GM12891 (cell line): ENCODE measurements around the gene SYNE1.

Experiments used
- DNase-seq: peaks from one replicate; pipeline ENCODE4 v3.0.0; 2011; ENCODE audit warnings: low spot score; ENCODE audit not compliant: insufficient read length
- FAIRE-seq: peaks from 2 replicates; lab custom pipeline; 2011; peaks lifted over from hg19 to GRCh38; lab: Jason Lieb, UNC
- PAX5 ChIP-seq: IDR thresholded peaks from 2 replicates; pipeline ENCODE4 v1.6.1; 2011; ENCODE audit warnings: low read length, moderate library complexity, mild to moderate bottlenecking; ENCODE audit not compliant: insufficient read depth, severe bottlenecking
- POLR2A ChIP-seq: IDR thresholded peaks from 2 replicates; pipeline ENCODE4 v1.6.1; 2011; ENCODE audit warnings: low read depth, low read length, control low read depth
- POLR2AphosphoS5 ChIP-seq: IDR thresholded peaks from 2 replicates; pipeline ENCODE4 v1.6.1; 2011; ENCODE audit warnings: low read depth, low read length, control low read depth
- POU2F2 ChIP-seq: IDR thresholded peaks from 2 replicates; pipeline ENCODE4 v1.6.1; 2011; ENCODE audit warnings: low read depth, mild to moderate bottlenecking, control low read depth, low read length, moderate library complexity
- SPI1 ChIP-seq: IDR thresholded peaks from 2 replicates; pipeline ENCODE4 v1.6.1; 2011; ENCODE audit warnings: low read depth, low read length, control low read depth
- TAF1 ChIP-seq: IDR thresholded peaks from 2 replicates; pipeline ENCODE4 v1.6.1; 2011; ENCODE audit warnings: low read depth, low read length, control low read depth

SYNE1 gene

DNA sequence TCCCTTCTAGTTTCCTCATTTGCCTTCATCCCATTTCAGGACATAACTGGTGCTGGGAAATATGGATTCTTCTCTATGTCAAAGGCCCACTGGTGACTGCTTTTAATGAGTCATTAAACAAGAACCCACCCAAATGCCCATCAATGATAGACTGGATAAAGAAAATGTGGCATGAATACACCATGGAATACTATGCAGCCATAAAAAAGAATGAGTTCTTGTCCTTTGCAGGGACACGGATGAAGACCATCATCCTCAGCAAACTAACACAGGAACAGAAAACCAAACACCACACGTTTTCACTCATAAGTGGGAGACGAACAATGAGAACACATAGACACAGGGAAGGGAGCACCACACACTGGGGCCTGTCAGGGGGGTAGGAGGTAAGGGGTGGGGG, 518.9 kb downstream of the SYNE1 start:
- FAIRE-seq (no peak), DNase-seq (no peak)
- TF ChIP-seq POLR2A (no peak), POU2F2 (no peak), PAX5 (no peak), POLR2AphosphoS5 (no peak), SPI1 (no peak), TAF1 (no peak)

DNA sequence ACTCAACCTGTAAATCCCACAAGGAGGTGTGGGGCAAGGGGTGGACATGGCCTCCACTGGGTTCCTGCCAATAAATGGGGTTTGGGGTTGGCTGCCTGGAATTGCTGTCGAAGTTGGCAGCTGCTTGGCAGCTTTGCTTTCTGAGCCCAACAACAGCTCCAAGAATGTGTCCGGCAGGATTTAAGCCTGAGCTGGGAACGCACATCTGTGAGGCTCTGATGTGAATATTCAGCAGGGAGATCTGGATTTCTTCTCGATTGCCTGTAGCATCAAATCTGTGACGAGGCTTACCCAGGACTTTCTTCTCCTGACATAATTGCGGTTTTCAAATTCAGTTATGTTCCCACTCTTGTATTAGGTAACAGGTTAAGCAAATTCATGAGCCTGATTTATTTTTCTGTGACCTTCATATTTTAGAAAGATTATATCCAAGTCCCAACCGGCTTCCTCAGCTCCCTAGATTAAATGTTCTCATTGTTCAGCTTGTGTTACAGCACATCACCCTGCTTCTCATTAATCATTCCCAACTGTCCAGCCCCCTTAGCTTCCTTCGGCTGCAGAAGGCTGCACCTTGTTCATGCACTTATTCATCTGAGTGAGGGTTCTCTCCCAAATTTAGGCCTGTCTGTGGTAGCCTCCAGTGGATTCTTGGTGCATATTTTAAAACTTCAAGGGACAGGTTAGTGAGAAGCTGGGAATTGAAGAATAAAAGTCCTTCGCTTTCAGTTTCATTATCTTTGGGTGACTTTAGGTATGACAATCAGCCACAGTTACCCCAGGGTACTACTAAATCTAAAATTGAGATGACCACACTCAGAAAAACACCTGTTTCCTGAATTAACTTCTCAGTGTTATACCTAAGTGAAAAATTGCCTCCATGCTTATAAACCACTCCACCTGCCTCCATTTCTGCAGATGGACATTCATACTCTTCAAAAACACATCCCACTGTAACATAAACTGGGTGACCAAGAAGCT, 519.7 kb downstream of the SYNE1 start:
- FAIRE-seq (no peak), DNase-seq (no peak)
- TF ChIP-seq POLR2AphosphoS5 (no peak), PAX5 (no peak), SPI1 (no peak), TAF1 (no peak), POLR2A (no peak), POU2F2 (no peak)

DNA sequence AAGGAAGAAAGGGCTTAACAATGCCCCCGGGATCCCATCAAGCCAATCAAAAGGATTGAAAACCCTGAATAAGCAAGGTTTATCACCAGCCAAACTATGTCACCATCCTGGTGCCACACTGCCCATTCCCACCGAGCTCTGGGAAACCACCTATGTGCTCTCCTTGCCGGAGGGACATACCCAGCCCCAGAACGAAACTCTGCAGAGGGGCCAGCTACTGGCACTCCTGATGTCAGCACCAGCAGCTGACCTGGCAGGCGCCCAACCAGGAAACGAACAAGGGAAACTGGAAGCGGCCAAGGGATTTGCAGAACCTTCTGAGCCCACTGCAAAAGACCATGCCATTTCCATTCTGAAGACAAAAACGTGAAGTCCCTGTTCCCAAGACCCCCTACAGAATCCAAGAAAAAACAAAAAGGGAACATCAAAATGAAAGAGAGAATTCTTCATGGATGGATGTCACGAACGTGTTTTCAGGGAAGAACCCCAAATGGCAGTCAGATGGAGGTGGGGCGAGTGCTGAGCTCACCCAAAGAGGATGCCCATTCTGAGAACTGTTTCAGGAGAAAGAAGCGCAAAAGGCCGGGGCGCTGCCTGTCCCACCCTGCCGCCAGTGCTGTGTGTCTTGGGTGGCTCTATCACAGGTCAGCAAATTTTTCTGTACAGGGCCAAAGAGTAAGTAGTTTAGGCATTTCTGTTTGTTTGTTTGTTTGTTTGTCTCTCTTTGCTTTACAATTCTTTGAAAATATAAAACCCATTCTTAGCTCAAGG, 524.5 kb downstream of the SYNE1 start:
- TF ChIP-seq PAX5, result no peak
- no peak for TF ChIP-seq POU2F2
- no peak for TF ChIP-seq SPI1
- TF ChIP-seq POLR2A, result no peak
- TF ChIP-seq TAF1, result no peak
- no peak for TF ChIP-seq POLR2AphosphoS5
- DNase-seq, result no peak
- FAIRE-seq, result no peak

DNA sequence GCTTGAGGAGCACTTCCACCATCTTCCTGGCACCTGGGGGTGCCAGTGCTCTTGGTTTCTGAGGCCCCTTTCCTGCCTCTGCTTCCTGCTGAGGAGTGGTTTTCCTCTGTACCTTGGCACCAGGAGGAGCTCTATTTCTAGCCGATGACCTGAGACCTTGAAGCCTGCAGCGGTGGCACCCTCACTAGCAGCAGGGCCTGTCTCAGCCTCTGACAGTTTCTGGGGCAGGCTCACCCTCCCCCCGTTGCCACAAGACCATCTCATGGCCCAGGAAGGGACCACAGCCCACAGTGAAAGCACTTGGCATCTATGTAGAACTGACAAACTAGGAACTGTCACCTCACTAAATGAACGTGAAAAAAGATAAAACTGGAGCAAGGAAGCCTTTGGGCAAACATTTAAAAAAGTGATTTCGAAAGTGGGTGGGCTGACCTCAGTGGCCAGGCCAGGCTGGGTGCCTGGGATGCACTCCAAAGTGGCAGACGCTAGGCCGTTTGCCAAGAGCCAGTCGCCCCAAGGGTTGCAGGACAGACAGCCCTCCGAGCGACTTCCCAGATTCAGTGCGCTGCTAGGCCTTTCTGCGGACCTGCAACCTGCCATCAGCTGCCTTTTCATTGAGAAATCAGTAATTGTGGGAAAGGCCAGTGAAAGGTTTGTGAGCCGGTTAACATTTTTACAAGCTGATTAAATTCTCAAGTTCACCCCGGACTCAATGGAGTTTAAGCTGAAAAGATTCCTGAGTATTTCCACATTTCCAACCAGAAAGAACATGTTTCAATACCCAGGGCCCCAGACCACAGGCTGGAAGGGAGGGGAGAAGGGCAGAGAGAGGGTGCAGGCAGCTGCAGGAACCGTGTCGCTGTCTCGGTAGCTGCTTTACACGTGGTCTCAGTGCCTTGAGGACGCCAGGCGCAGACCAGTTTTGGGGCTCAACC, 526.0 kb downstream of the SYNE1 start:
- no peak for DNase-seq
- no peak for FAIRE-seq
- TF ChIP-seq PAX5 (no peak), POU2F2 (no peak), TAF1 (no peak), POLR2AphosphoS5 (no peak), POLR2A (no peak), SPI1 (no peak)

GRCh38 chr6:152107973-152108372, 529.2 kb downstream of the SYNE1 start:
- TF ChIP-seq SPI1 (no peak), POU2F2 (no peak), POLR2AphosphoS5 (no peak), POLR2A (no peak), PAX5 (no peak), TAF1 (no peak)
- DNase-seq, result no peak
- no peak for FAIRE-seq

DNA sequence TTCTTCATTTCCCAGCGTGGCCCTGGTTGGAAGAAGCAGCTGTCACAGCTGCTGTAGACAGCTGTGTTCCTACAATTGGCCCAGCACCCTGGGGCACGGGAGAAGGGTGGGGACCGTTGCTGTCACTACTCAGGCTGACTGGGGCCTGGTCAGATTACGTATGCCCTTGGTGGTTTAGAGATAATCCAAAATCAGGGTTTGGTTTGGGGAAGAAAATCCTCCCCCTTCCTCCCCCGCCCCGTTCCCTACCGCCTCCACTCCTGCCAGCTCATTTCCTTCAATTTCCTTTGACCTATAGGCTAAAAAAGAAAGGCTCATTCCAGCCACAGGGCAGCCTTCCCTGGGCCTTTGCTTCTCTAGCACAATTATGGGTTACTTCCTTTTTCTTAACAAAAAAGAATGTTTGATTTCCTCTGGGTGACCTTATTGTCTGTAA, 537.0 kb downstream of the SYNE1 start:
- no peak for TF ChIP-seq POLR2A
- no peak for TF ChIP-seq SPI1
- no peak for TF ChIP-seq POU2F2
- TF ChIP-seq TAF1, result no peak
- no peak for TF ChIP-seq POLR2AphosphoS5
- TF ChIP-seq PAX5, result no peak
- DNase-seq (no peak), FAIRE-seq (no peak)

DNA sequence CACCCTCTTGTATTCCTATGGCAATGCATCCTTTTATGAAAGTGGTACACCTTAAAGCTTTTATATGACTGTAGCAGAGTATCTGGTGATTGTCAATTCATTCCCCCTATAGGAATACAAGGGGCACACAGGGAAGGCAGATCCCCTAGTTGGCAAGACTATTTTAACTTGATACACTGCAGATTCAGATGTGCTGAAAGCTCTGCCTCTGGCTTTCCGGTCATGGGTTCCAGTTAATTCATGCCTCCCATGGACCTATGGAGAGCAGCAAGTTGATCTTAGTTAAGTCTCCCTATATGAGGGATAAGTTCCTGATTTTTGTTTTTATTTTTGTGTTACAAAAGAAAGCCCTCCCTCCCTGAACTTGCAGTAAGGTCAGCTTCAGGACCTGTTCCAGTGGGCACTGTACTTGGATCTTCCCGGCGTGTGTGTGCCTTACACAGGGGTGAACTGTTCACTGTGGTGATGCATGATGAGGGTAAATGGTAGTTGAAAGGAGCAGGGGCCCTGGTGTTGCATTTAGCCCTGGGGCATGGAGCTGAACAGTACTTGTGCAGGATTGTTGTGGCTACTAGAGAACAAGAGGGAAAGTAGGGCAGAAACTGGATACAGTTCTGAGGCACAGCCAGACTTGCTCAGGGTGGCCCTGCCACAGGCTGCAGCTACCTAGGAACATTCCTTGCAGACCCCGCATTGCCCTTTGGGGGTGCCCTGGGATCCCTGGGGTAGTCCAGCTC, 537.5 kb downstream of the SYNE1 start:
- TF ChIP-seq TAF1 (no peak), POLR2AphosphoS5 (no peak), PAX5 (no peak), POU2F2 (no peak), SPI1 (no peak), POLR2A (no peak)
- FAIRE-seq (no peak), DNase-seq (no peak)
